Cardiac muscle cell (in vitro differentiated cells and primary cell): ENCODE results near the gene ZNF543. TPM values are rescaled to one million over a fixed set of nuclear protein-coding genes. Genes with fewer than 3 reads are reported as not detected.

Experiments
- DNase-seq, 2 donors: peaks; one replicate each; pipeline versions ENCODE4 v3.0.0 to v3.0.0-alpha.2; 2010 to 2017; ENCODE audit warnings: low read depth in 1 of 2, low spot score in 1 of 2
- H3K27ac ChIP-seq: fragments of 200-600 bp; sonication (generic); 2 replicates; pipeline ENCODE4 v1.5.1; 2016
- H3K27me3 ChIP-seq: fragments of 200-600 bp; sonication (generic); 2 replicates; pipeline ENCODE4 v1.6.0; 2016; ENCODE audit warnings: control low read depth
- H3K36me3 ChIP-seq: fragments of 200-600 bp; sonication (generic); 2 replicates; pipeline ENCODE4 v1.5.1; 2016; ENCODE audit warnings: control low read depth
- H3K4me1 ChIP-seq: fragments of 200-600 bp; sonication (generic); 2 replicates; pipeline ENCODE4 v1.8.1; 2017; ENCODE audit warnings: low read depth, mild to moderate bottlenecking, mixed run types
- H3K4me3 ChIP-seq: fragments of 200-600 bp; sonication (generic); 2 replicates; pipeline ENCODE4 v1.5.1; 2016; ENCODE audit warnings: mild to moderate bottlenecking
- H3K9me3 ChIP-seq: fragments of 200-600 bp; sonication (generic); 2 replicates; pipeline ENCODE4 v1.5.1; 2017; ENCODE audit warnings: low read depth, mild to moderate bottlenecking, control low read depth
- CTCF ChIP-seq: IDR thresholded peaks from 2 replicates; pipeline ENCODE4 v1.5.1; 2012; ENCODE audit warnings: low read depth, mild to moderate bottlenecking, low read length
- polyA plus RNA-seq: library from polyadenylated mRNA; unstranded; fragments of >200 nt; fragmentation: Nextera tagmentation; extraction: Ambion mirVana; gene quantifications from 2 replicates; pipeline ENCODE4 v1.2.1, GENCODE V29; 2016
- total RNA-seq: library from RNA; depleted of rRNA; stranded (reverse); fragments of >200 nt; gene quantifications from 2 replicates; pipeline ENCODE4 v1.2.3, GENCODE V29; 2016

The ZNF543 gene
- total and polyA plus RNA-seq, 2 experiments from 2014 or later, result 3.4 to 12.3 TPM

- no peak for TF ChIP-seq CTCF
- Histone ChIP-seq H3K36me3 (no peaks in the 10 kb centered on the region), H3K4me3 (no peak overlapping the region), H3K9me3 (no peaks in the 10 kb centered on the region), H3K27ac (no peak overlapping the region), H3K27me3 (peaks cover 23% of the 10 kb centered on the region), H3K4me1 (no peaks in the 10 kb centered on the region)
- DNase-seq, result no peak
Observed at GRCh38 chr19:57308514-57308913, 11.8 kb upstream of the ZNF543 start.

- no peak overlapping the region for H3K27ac ChIP-seq
Observed at GRCh38 chr19:57310792-57311191, 9.5 kb upstream of the ZNF543 start.

GRCh38 chr19:57314146-57314545, 6.1 kb upstream of the ZNF543 start:
- H3K27me3 ChIP-seq, result peaks cover 71% of the 10 kb centered on the region

More at GRCh38 chr19:57310792-57311191, 9.5 kb upstream of the ZNF543 start:
- Histone ChIP-seq H3K27me3 (peaks cover 46% of the 10 kb centered on the region), H3K9me3 (no peaks in the 10 kb centered on the region), H3K36me3 (no peaks in the 10 kb centered on the region), H3K4me1 (no peaks in the 10 kb centered on the region), H3K4me3 (no peak overlapping the region)
- no peak for DNase-seq
- TF ChIP-seq CTCF, result no peak

GRCh38 chr19:57317503-57317902, 2.8 kb upstream of the ZNF543 start:
- peaks cover 58% of the 10 kb centered on the region for H3K27me3 ChIP-seq
- DNase-seq, result peak in 1 of 2 donors; percentile 17
- peaks cover 12% of the 10 kb centered on the region for H3K4me1 ChIP-seq
- no peaks in the 10 kb centered on the region for H3K36me3 ChIP-seq
- TF ChIP-seq CTCF, result no peak
- no peaks in the 10 kb centered on the region for H3K9me3 ChIP-seq
- H3K4me3 ChIP-seq, result no peak overlapping the region
- H3K27ac ChIP-seq, result no peak overlapping the region

More at GRCh38 chr19:57314146-57314545, 6.1 kb upstream of the ZNF543 start:
- no peaks in the 10 kb centered on the region for H3K36me3 ChIP-seq
- no peaks in the 10 kb centered on the region for H3K9me3 ChIP-seq
- DNase-seq, result no peak
- H3K27ac ChIP-seq, result no peak overlapping the region
- no peak for TF ChIP-seq CTCF
- H3K4me3 ChIP-seq, result no peak overlapping the region
- H3K4me1 ChIP-seq, result no peaks in the 10 kb centered on the region

GRCh38 chr19:57319869-57320179, 448 bp upstream of the ZNF543 start:
- H3K36me3 ChIP-seq, result peaks cover 12% of the 10 kb centered on the region
- peak overlapping the region; percentile 91 for H3K4me3 ChIP-seq
- no peak for DNase-seq
- H3K27ac ChIP-seq, result peak overlapping the region; percentile 93
- no peaks in the 10 kb centered on the region for H3K9me3 ChIP-seq
- peaks cover 34% of the 10 kb centered on the region for H3K27me3 ChIP-seq
- peaks cover 12% of the 10 kb centered on the region for H3K4me1 ChIP-seq
- no peak for TF ChIP-seq CTCF

- Histone ChIP-seq H3K4me1 (peaks cover 12% of the 10 kb centered on the region), H3K27ac (peak overlapping the region; percentile 93), H3K27me3 (peaks cover 21% of the 10 kb centered on the region), H3K4me3 (peak overlapping the region; percentile 91), H3K9me3 (no peaks in the 10 kb centered on the region), H3K36me3 (peaks cover 21% of the 10 kb centered on the region)
- TF ChIP-seq CTCF, result no peak
- no peak for DNase-seq
Observed at GRCh38 chr19:57321116-57321515, 844 bp downstream of the ZNF543 start.
